ENCODE data around the gene TMBIM6. TPM values are rescaled to one million over a fixed set of nuclear protein-coding genes. Genes with fewer than 3 reads are reported as not detected.

Gene TMBIM6
- total and polyA plus RNA-seq, 9 of the 15 experiments (the other 6 are each of a cell fraction or from before 2014, with no cell fraction given): 147 to 1,288 (median 352) TPM

GRCh38 chr12:49707128-49707811 is 34.1 kb upstream of the TMBIM6 start, which contains the start of gene FMNL3 (continued):
- no peak for TF ChIP-seq SFPQ (IDR thresholded peaks at IDR 0.05; ENCODE audit: low read depth, low read length)
- 0 out of 2 replicates have a peak, but pooled peaks have one; percentile 55 for TF ChIP-seq FOXK1 (CRISPR knock-in tag; IDR thresholded peaks at IDR 0.05; ENCODE audit: borderline replicate concordance)
- peak; percentile 47 for TF ChIP-seq JUND (IDR thresholded peaks at IDR 0.05; ENCODE audit: borderline replicate concordance, low read depth, low read length)
- peak; percentile 16; the same call in 1 of the 3 replicates for TF ChIP-seq JUND (tag; IDR thresholded peaks at IDR 0.05; ENCODE audit: borderline replicate concordance, low read depth, low read length)
- TF ChIP-seq JUN (IDR thresholded peaks at IDR 0.05; ENCODE audit: borderline replicate concordance, low read depth, low read length): peak; percentile 76; the same call in 1 of the 2 replicates
- TF ChIP-seq JUN (CRISPR knock-in tag; IDR thresholded peaks at IDR 0.05; ENCODE audit: borderline replicate concordance): peak; percentile 82; the same call in 1 of the 2 replicates
- no peak; a peak in 1 of 4 replicates for TF ChIP-seq NRF1 (conservative IDR thresholded peaks at IDR 0.05 in 1 of 2, IDR thresholded peaks at IDR 0.05 in 1 of 2)
- TF ChIP-seq ZNF780A (CRISPR knock-in tag; IDR thresholded peaks at IDR 0.05): no peak
- TF ChIP-seq MXI1 (IDR thresholded peaks at IDR 0.05; ENCODE audit: low read depth, low read length): 0 out of 2 replicates have a peak, but pooled peaks have one; percentile 43
- TF ChIP-seq TBP (optimal IDR thresholded peaks at IDR 0.05; ENCODE audit: low read depth, low read length): peak; percentile 57
- TF ChIP-seq STAT6 (CRISPR knock-in tag; IDR thresholded peaks at IDR 0.05): peak; percentile 87; the same call in 1 of the 2 replicates
- TF ChIP-seq PHTF2 (CRISPR knock-in tag; IDR thresholded peaks at IDR 0.05): no peak
- TF ChIP-seq ZNF224 (CRISPR knock-in tag; IDR thresholded peaks at IDR 0.05): peak; percentile 63; the same call in 1 of the 2 replicates
- peak; percentile 79 for TF ChIP-seq RBFOX2 (IDR thresholded peaks at IDR 0.05; ENCODE audit: low read depth, low read length)
- no peak for TF ChIP-seq MIER1 (IDR thresholded peaks at IDR 0.05; ENCODE audit: low read depth)
- TF ChIP-seq ZNF324 (CRISPR knock-in tag; IDR thresholded peaks at IDR 0.05): no peak
- TF ChIP-seq MYC (IDR thresholded peaks at IDR 0.05; ENCODE audit: low read depth, low read length): peak; percentile 74; the same call in 1 of the 2 replicates
- no peak for TF ChIP-seq MYC (CRISPR knock-in tag; IDR thresholded peaks at IDR 0.05; ENCODE audit: borderline replicate concordance, low read depth)
- TF ChIP-seq MCM3 (IDR thresholded peaks at IDR 0.05): no peak
- TF ChIP-seq SAP30 (IDR thresholded peaks at IDR 0.05; ENCODE audit: borderline replicate concordance, insufficient read depth, low read depth, low read length, poor library complexity, severe bottlenecking): peak; percentile 56
- peak; percentile 90; the same call in 1 of the 2 replicates for TF ChIP-seq NR3C1 (CRISPR knock-in tag; IDR thresholded peaks at IDR 0.05)

Data from K562 (cell line).